ENCODE measurements around the gene FLRT2.

FLRT2 gene

DNA sequence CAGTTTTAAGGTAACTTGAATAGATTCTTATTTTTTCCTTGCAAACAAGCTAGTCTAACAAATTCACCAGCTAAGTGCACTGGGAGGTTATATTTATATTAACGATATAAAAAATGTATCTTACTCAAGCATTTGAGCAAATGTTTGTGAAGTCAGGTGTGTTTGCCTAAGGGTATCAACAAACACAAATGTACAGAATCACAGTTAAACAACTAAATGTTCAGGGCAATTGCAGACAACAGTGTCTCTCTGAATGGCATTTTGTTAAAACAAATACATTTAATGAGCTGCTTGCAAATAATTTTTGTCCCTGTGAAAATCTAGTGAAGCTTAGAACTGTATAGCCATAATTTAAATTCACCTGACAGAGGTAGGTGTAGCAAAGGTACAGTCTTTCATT lies 28.2 kb upstream of the FLRT2 start:
- TF ChIP-seq, protein P1, sequence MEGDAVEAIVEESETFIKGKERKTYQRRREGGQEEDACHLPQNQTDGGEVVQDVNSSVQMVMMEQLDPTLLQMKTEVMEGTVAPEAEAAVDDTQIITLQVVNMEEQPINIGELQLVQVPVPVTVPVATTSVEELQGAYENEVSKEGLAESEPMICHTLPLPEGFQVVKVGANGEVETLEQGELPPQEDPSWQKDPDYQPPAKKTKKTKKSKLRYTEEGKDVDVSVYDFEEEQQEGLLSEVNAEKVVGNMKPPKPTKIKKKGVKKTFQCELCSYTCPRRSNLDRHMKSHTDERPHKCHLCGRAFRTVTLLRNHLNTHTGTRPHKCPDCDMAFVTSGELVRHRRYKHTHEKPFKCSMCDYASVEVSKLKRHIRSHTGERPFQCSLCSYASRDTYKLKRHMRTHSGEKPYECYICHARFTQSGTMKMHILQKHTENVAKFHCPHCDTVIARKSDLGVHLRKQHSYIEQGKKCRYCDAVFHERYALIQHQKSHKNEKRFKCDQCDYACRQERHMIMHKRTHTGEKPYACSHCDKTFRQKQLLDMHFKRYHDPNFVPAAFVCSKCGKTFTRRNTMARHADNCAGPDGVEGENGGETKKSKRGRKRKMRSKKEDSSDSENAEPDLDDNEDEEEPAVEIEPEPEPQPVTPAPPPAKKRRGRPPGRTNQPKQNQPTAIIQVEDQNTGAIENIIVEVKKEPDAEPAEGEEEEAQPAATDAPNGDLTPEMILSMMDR (conservative IDR thresholded peaks at IDR 0.05): no peak
- TF ChIP-seq ZFX (IDR thresholded peaks at IDR 0.05): no peak

GRCh38 chr14:85508863-85509262 lies 21.1 kb upstream of the FLRT2 start:
- TF ChIP-seq ZFX (IDR thresholded peaks at IDR 0.05): no peak
- TF ChIP-seq, protein P1 (conservative IDR thresholded peaks at IDR 0.05): no peak

More for the DNA sequence above, 28.2 kb upstream of the FLRT2 start:
- no peak overlapping the region; the same call in 1 of the 2 replicates for H3K27ac ChIP-seq

DNA sequence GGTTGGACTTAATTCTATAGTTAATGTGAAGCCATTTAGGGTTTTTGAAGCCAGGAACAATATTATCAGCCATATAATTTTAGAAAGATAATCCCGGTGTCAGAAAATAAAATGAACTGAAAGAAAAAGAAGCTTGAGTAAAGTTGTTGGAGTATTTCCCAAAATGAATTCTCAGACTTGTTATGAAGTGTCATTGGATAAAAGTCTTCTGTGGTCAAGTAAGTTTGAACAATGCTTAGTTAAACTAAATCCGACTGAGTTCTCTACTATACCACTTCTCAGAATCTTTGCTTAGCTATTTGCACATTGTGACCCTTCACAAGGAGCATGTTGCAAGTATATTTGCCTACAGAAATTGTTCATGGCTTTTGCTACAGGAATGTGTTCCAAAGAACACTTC lies 17.5 kb upstream of the FLRT2 start:
- H3K27ac ChIP-seq: no peak overlapping the region
- TF ChIP-seq, protein P1 (conservative IDR thresholded peaks at IDR 0.05): no peak
- no peak for TF ChIP-seq ZFX (IDR thresholded peaks at IDR 0.05)

More at GRCh38 chr14:85508863-85509262, 21.1 kb upstream of the FLRT2 start:
- H3K27ac ChIP-seq: no peak overlapping the region

- H3K27ac ChIP-seq: no peak overlapping the region
- TF ChIP-seq, protein P1 (conservative IDR thresholded peaks at IDR 0.05): no peak
These were observed 15.5 kb upstream of the FLRT2 start for GRCh38 chr14:85514487-85514886.

DNA sequence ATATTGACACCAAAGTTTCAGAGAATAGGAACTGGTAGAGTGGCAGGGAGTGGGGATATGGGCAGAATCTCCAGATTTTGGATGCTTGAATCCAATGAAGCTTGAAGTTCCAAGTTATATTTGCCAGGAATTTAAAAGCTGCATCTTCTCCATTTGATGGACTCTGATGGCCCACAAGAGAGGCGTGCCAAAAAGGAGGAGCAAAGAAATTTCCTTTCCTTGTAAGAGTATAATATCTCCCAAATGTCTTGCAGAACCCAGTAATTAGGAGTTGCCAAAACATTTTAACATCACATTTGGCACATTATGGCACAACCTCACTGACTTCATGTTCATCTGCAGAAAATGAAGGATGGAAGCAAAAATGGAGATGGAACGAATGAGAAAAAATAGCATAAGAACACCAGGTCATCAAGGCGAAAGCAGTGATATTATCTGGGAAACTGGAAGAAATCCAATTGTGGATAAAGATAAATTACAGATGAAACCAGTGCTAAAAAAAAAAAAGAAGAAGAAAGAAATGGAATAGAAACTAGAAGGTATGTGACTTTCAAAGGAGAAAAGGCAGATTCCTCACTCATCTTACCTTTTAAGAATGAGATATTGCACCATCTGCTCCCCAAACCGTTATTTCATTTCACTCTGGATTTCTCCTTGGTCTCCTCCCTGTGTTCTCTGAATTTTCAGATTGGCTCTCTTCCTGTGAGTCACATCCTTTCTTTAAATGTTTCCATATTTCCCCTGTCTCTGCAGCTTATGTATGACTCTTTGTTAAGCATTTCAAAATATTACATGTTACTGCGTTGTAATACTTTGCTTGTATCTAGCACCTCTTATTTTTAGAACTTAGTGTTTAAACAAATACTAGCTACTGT lies 13.5 kb upstream of the FLRT2 start:
- no peak overlapping the region for H3K27ac ChIP-seq
- TF ChIP-seq, protein P1 (conservative IDR thresholded peaks at IDR 0.05): no peak
- no peak for TF ChIP-seq ZFX (IDR thresholded peaks at IDR 0.05)

- TF ChIP-seq, protein P1 (conservative IDR thresholded peaks at IDR 0.05): no peak
- no peak for TF ChIP-seq ZFX (IDR thresholded peaks at IDR 0.05)
- H3K27ac ChIP-seq: no peak overlapping the region
These were observed 12.7 kb upstream of the FLRT2 start for GRCh38 chr14:85517114-85517688.

- no peak overlapping the region for H3K27ac ChIP-seq
- TF ChIP-seq, protein P1 (conservative IDR thresholded peaks at IDR 0.05): no peak
- no peak for TF ChIP-seq ZFX (IDR thresholded peaks at IDR 0.05)
These were observed 10.2 kb upstream of the FLRT2 start for GRCh38 chr14:85519661-85520305.

All from C4-2B (cell line).